ENCODE data around the gene SRSF9. TPM values are rescaled to one million over a fixed set of nuclear protein-coding genes. Genes with fewer than 3 reads are reported as not detected.

The SRSF9 gene
- total and polyA plus RNA-seq, 2 of the 13 experiments (the other 11 are each of a cell fraction or from before 2014, with no cell fraction given) = 125 to 144 TPM

DNA sequence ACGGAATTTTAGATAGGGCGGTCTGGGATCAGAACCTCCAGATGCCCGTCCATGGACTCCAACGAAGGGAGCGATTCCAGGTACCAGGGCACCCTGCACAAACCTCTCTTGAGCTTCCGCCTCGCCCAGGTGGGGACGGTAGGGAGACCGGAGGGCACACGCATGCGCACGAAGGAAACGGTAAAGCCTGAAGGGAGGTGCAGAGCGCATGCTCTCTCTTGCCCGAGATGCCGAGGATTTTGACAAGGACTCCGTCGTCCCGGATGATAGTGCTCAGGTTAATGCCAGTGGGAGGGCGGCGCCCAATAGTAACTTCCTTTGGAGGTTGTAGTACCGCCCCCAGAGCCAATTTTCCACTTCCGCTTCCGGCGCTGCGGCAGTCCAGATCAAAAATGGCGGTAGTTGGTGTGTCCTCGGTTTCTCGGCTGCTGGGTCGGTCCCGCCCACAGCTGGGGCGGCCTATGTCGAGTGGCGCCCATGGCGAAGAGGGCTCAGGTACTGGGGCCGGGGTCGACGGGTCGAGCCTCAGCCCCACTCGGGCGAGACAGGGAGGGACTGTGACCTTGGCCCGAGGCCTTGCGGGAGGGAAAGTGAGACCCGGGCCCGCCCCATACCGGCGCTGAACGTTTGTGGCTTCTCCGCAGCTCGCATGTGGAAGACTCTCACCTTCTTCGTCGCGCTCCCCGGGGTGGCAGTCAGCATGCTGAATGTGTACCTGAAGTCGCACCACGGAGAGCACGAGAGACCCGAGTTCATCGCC lies 31.6 kb downstream of the SRSF9 start, which contains the start of gene COX6A1 (continued):
- TF ChIP-seq REST (IDR thresholded peaks at IDR 0.05; ENCODE audit: borderline replicate concordance in 1 of 2, low read depth in 1 of 2, low read length in 2 of 2) = no peak
- no peak for TF ChIP-seq JUNB (CRISPR knock-in tag; IDR thresholded peaks at IDR 0.05; ENCODE audit: borderline replicate concordance)
- no peak for TF ChIP-seq ZNF564 (CRISPR knock-in tag; IDR thresholded peaks at IDR 0.05)
- TF ChIP-seq NR2F2 (IDR thresholded peaks at IDR 0.05; ENCODE audit: borderline replicate concordance, low read depth) = no peak
- TF ChIP-seq, protein P1, sequence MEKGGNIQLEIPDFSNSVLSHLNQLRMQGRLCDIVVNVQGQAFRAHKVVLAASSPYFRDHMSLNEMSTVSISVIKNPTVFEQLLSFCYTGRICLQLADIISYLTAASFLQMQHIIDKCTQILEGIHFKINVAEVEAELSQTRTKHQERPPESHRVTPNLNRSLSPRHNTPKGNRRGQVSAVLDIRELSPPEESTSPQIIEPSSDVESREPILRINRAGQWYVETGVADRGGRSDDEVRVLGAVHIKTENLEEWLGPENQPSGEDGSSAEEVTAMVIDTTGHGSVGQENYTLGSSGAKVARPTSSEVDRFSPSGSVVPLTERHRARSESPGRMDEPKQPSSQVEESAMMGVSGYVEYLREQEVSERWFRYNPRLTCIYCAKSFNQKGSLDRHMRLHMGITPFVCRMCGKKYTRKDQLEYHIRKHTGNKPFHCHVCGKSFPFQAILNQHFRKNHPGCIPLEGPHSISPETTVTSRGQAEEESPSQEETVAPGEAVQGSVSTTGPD (CRISPR knock-in tag; IDR thresholded peaks at IDR 0.05) = no peak
- TF ChIP-seq TEF (CRISPR knock-in tag; IDR thresholded peaks at IDR 0.05) = no peak
- TF ChIP-seq, protein P2, sequence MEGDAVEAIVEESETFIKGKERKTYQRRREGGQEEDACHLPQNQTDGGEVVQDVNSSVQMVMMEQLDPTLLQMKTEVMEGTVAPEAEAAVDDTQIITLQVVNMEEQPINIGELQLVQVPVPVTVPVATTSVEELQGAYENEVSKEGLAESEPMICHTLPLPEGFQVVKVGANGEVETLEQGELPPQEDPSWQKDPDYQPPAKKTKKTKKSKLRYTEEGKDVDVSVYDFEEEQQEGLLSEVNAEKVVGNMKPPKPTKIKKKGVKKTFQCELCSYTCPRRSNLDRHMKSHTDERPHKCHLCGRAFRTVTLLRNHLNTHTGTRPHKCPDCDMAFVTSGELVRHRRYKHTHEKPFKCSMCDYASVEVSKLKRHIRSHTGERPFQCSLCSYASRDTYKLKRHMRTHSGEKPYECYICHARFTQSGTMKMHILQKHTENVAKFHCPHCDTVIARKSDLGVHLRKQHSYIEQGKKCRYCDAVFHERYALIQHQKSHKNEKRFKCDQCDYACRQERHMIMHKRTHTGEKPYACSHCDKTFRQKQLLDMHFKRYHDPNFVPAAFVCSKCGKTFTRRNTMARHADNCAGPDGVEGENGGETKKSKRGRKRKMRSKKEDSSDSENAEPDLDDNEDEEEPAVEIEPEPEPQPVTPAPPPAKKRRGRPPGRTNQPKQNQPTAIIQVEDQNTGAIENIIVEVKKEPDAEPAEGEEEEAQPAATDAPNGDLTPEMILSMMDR (CRISPR knock-in tag; IDR thresholded peaks at IDR 0.05) = peak; percentile 38
- peak; percentile 55 for TF ChIP-seq HNRNPLL (IDR thresholded peaks at IDR 0.05; ENCODE audit: low read depth, low read length, poor library complexity, severe bottlenecking)
- TF ChIP-seq ZNF7 (CRISPR knock-in tag; IDR thresholded peaks at IDR 0.05) = no peak
- no peak for TF ChIP-seq SAFB2 (CRISPR knock-in tag; IDR thresholded peaks at IDR 0.05; ENCODE audit: borderline replicate concordance, low read depth)
- no peak for TF ChIP-seq RORA (CRISPR knock-in tag; IDR thresholded peaks at IDR 0.05)
- TF ChIP-seq ZNF205 (CRISPR knock-in tag; IDR thresholded peaks at IDR 0.05) = no peak
- no peak for TF ChIP-seq TMF1 (CRISPR knock-in tag; IDR thresholded peaks at IDR 0.05; ENCODE audit: low read depth)
- peak; percentile 80 for TF ChIP-seq ZBED4 (CRISPR knock-in tag; IDR thresholded peaks at IDR 0.05; ENCODE audit: borderline replicate concordance)
- no peak for TF ChIP-seq FIP1L1 (IDR thresholded peaks at IDR 0.05; ENCODE audit: borderline replicate concordance, insufficient read depth, low read depth, low read length)
- no peak; the same call in 1 of the 2 replicates for TF ChIP-seq ZNF136 (CRISPR knock-in tag; IDR thresholded peaks at IDR 0.05; ENCODE audit: low read depth)

Data from HepG2 (cell line).